Pancreas (tissue), 10 donors: Measurements from ENCODE around the gene GUK1. TPM values are rescaled to one million over a fixed set of nuclear protein-coding genes. Genes with fewer than 3 reads are reported as not detected.
A peak's percentile ranks its signal among the peaks of the same experiment; 100 is the strongest.

ENCODE experiments used
- ATAC-seq, 4 donors: fragments of 200-7000 bp; cut with Tn5 transposase; one replicate each; pipeline versions ENCODE4 v1.8.0 to v1.9.1; 2020; ENCODE audit warnings: mild to moderate bottlenecking in 4 of 4, moderate library complexity in 4 of 4
- DNase-seq, 6 donors: peaks; one replicate each; pipeline ENCODE4 v3.0.0-alpha.2; 2020
- FAIRE-seq: peaks from 2 replicates; lab custom pipeline; 2012; peaks lifted over from hg19 to GRCh38; lab: Jason Lieb, UNC
- H3K27ac ChIP-seq, 4 donors: fragments of 200-600 bp; sonication (generic); 1 replicate in 3 of 4; 2 replicates in 1 of 4; pipeline versions ENCODE4 v1.5.0 to v1.8.0; 2020
- H3K27me3 ChIP-seq, 4 donors: fragments of 200-600 bp; one replicate each; pipeline ENCODE4 v1.8.0; 2021
- H3K36me3 ChIP-seq, 3 donors: fragments of 200-600 bp; sonication (generic) in 1 of 3; one replicate each; pipeline versions ENCODE4 v1.5.0 to v1.8.0; 2020 to 2021
- H3K4me1 ChIP-seq, 3 donors: fragments of 200-600 bp; one replicate each; pipeline ENCODE4 v1.8.0; 2021
- H3K4me3 ChIP-seq, 4 donors: fragments of 200-600 bp; sonication (generic) in 2 of 4; one replicate each; pipeline versions ENCODE4 v1.5.0 to v1.8.0; 2020 to 2021
- H3K9me3 ChIP-seq, 4 donors: fragments of 200-600 bp; one replicate each; pipeline ENCODE4 v1.8.0; 2021
- WGBS, 2 donors: extraction: QIAGEN DNeasy Blood & Tissue Kit; methylation state at CpG; one replicate each; pipeline ENCODE4 v1.1.7; 2013; 5-methylcytosine and 5-hydroxymethylcytosine counted together
- intact Hi-C, 3 donors: fragments of 100-400 bp; cut with DNase I; formaldehyde crosslinking; loops; one replicate each; pipeline versions ENCODE4 v1.11.1 to v1.14.2; 2022
- polyA plus RNA-seq, 2 donors: library from polyadenylated mRNA; stranded (reverse); fragments of 200-250 nt; gene quantifications; one replicate each; pipeline ENCODE4 v1.2.3, GENCODE V29; 2013
- total RNA-seq, 6 donors: library from RNA; stranded (reverse); fragmentation: NEBNext Ultra II Directional in 4 of 6; extraction: Animal tissue kit (Norgen Biotek cat#: 25700) in 4 of 6; gene quantifications; one replicate each; pipeline versions ENCODE4 v1.2.1 to v1.2.4, GENCODE V29; 2021 to 2023
- TF ChIP-seq, protein P1 (sequence below), 4 donors: fragments of 200-600 bp; sonication (generic) in 3 of 4; IDR thresholded peaks; one replicate each; pipeline versions ENCODE4 v1.5.0 to v1.8.0; 2021; ENCODE audit warnings: antibody characterized with exemption in 4 of 4
- donor health status: healthy with polysubstance abuse.
- donor health status: DM: no; HTN: no; CAD: no; lungs with moderate emphysema.
- donor health status: DM: no; HTN: no; CAD: no.
- donor health status: control.
- donor health status: control.
- donor health status: Bipolar disorder and iron deficiency.
- donor health status: DM: yes; HTN: yes; CAD: no.
- donor health status: DM: no; HTN: no; CAD: no.
- donor health status: DM: no; HTN: no; CAD: no.
- donor health status: DM: yes; HTN: yes; CAD: no.

Gene GUK1
- total and polyA plus RNA-seq, 8 donors: 71.5 to 317 (median 101) TPM

DNA sequence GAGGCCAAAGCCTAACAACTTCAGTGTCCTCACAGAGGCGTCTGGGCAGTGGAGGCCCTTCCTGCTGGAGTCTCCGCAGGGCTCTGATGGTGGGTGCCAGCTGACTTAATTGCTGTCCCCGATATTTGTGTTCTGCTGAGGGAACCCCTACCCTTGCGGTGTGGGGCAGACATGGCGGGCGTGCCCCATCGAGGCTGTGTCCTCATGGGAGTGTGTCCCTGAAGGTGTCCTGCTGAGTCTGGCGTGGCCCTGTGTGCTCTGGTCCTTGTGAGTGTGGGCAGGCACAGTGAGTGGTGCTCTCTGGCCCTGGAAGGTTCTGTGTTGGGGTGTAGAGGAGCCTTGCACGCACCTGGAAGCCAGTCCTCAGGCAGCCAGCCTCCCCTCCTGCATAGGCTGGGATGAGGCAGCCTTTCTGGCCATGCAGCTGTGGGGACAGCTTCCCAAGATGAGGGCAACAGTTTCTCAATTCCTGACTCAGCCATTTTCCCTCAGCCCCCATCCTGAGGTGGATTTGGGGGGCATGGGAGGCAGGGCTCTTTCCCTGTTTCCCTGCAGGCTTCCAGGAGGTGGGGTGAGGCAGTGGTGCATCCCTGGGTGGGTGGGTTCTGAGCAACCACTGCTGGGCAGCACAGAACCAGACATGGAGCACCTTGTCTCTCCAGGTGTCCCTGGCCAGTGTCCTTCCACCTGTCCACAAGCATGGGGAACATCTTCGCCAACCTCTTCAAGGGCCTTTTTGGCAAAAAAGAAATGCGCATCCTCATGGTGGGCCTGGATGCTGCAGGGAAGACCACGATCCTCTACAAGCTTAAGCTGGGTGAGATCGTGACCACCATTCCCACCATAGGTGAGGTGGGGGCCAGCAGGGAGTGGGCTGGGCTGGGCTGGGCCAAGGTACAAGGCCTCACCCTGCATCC lies 43.4 kb upstream of the GUK1 start:
- no peak for ATAC-seq
- Histone ChIP-seq H3K9me3 (no peaks in the 10 kb centered on the region), H3K4me1 (peaks cover under 1 to 21% (median 15%) of the 10 kb centered on the region in 3 donors), H3K36me3 (peaks cover 0 to 33% (median 9%) of the 10 kb centered on the region in 3 donors), H3K27ac (no peak overlapping the region), H3K27me3 (no peaks in the 10 kb centered on the region), H3K4me3 (no peak overlapping the region)
- intact Hi-C loops: no loop called here
- 81 to 86% methylated on average over 13 of the region's 13 CpGs for WGBS, 2 donors
- peak in 4 of 6 donors; percentile 12 to 62 (median 33) for DNase-seq
- TF ChIP-seq, protein P1, sequence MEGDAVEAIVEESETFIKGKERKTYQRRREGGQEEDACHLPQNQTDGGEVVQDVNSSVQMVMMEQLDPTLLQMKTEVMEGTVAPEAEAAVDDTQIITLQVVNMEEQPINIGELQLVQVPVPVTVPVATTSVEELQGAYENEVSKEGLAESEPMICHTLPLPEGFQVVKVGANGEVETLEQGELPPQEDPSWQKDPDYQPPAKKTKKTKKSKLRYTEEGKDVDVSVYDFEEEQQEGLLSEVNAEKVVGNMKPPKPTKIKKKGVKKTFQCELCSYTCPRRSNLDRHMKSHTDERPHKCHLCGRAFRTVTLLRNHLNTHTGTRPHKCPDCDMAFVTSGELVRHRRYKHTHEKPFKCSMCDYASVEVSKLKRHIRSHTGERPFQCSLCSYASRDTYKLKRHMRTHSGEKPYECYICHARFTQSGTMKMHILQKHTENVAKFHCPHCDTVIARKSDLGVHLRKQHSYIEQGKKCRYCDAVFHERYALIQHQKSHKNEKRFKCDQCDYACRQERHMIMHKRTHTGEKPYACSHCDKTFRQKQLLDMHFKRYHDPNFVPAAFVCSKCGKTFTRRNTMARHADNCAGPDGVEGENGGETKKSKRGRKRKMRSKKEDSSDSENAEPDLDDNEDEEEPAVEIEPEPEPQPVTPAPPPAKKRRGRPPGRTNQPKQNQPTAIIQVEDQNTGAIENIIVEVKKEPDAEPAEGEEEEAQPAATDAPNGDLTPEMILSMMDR (IDR thresholded peaks at IDR 0.05): no peak
- FAIRE-seq: no peak

DNA sequence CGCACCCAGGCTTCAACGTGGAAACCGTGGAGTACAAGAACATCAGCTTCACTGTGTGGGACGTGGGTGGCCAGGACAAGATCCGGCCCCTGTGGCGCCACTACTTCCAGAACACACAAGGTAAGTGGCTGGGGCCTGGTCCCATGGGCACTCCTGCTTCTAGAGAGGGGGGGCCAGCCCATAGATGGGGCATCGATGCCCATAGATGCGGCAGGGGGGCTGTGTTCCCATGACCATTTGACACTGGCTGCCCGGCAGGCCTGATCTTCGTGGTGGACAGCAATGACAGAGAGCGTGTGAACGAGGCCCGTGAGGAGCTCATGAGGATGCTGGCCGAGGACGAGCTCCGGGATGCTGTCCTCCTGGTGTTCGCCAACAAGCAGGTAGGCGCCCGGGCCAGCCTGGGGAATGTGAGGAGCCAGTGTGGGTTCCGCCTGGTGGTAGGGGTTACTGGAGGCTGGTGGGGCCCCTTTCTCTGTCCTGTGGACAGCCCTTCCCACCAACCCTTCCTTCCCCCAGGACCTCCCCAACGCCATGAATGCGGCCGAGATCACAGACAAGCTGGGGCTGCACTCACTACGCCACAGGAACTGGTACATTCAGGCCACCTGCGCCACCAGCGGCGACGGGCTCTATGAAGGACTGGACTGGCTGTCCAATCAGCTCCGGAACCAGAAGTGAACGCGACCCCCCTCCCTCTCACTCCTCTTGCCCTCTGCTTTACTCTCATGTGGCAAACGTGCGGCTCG lies 42.6 kb upstream of the GUK1 start:
- H3K9me3 ChIP-seq: no peaks in the 10 kb centered on the region
- peaks cover 0 to 33% (median 9%) of the 10 kb centered on the region in 3 donors for H3K36me3 ChIP-seq
- DNase-seq: peak in 5 of 6 donors; percentile 21 to 80 (median 34)
- intact Hi-C loops: no loop called here
- no peak for ATAC-seq
- TF ChIP-seq, protein P1 (IDR thresholded peaks at IDR 0.05): no peak
- 78 to 87% methylated on average over 34 of the region's 34 CpGs for WGBS, 2 donors
- no peak for FAIRE-seq
- no peaks in the 10 kb centered on the region for H3K27me3 ChIP-seq
- H3K4me1 ChIP-seq: peaks cover 0 to 17% (median 6%) of the 10 kb centered on the region in 3 donors
- no peak overlapping the region for H3K27ac ChIP-seq
- H3K4me3 ChIP-seq: no peak overlapping the region

DNA sequence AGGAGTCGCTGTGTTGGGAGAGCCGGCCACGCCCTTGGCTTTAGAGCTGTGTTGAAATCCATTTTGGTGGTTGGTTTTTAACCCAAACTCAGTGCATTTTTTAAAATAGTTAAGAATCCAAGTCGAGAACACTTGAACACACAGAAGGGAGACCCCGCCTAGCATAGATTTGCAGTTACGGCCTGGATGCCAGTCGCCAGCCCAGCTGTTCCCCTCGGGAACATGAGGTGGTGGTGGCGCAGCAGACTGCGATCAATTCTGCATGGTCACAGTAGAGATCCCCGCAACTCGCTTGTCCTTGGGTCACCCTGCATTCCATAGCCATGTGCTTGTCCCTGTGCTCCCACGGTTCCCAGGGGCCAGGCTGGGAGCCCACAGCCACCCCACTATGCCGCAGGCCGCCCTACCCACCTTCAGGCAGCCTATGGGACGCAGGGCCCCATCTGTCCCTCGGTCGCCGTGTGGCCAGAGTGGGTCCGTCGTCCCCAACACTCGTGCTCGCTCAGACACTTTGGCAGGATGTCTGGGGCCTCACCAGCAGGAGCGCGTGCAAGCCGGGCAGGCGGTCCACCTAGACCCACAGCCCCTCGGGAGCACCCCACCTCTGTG lies 41.7 kb upstream of the GUK1 start:
- ATAC-seq (no peak), DNase-seq (peak in 4 of 6 donors; percentile 13 to 76 (median 37)), FAIRE-seq (no peak)
- Histone ChIP-seq H3K27me3 (no peaks in the 10 kb centered on the region), H3K4me1 (peaks cover 0 to 17% (median 0%) of the 10 kb centered on the region in 3 donors), H3K9me3 (no peaks in the 10 kb centered on the region), H3K36me3 (peaks cover 0 to 33% (median 9%) of the 10 kb centered on the region in 3 donors), H3K27ac (no peak overlapping the region), H3K4me3 (no peak overlapping the region)
- intact Hi-C loops: no loop called here
- WGBS, 2 donors: 85 to 90% methylated on average over 28 of the region's 28 CpGs
- TF ChIP-seq, protein P1 (IDR thresholded peaks at IDR 0.05): no peak

DNA sequence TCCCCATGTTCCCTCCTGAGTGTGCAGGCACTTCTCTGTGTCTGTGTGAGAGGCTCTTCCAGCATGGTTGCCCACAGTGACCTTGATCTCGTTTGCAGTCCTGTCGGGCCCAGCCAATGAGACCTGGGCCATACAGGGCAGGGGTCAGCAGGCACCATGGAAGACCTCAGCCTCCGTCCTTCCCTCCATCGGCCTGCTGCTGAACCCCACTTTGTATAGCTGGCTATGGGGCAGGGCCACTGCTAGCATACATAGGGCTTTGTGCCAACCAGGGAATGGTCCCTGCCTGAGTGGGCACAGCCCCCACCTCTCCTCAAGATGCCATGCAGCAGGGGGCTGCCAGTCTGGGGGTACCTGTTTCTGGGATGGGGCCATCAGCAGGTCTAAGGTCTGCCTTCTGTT lies 40.7 kb upstream of the GUK1 start:
- no peak for FAIRE-seq
- DNase-seq: peak in 4 of 6 donors; percentile 23 to 57 (median 36)
- peaks cover 0 to 33% (median 9%) of the 10 kb centered on the region in 3 donors for H3K36me3 ChIP-seq
- no peak overlapping the region for H3K27ac ChIP-seq
- intact Hi-C loops: no loop called here
- peaks cover 0 to 17% (median 0%) of the 10 kb centered on the region in 3 donors for H3K4me1 ChIP-seq
- WGBS, 2 donors: 44 to 46% methylated on average over 4 of the region's 4 CpGs
- TF ChIP-seq, protein P1 (IDR thresholded peaks at IDR 0.05): no peak
- H3K4me3 ChIP-seq: no peak overlapping the region
- no peaks in the 10 kb centered on the region for H3K27me3 ChIP-seq
- H3K9me3 ChIP-seq: no peaks in the 10 kb centered on the region
- ATAC-seq: no peak
